HCT116 (cell line): ENCODE results near the gene ZKSCAN4. TPM values are rescaled to one million over a fixed set of nuclear protein-coding genes. Genes with fewer than 3 reads are reported as not detected.

ENCODE experiments used
- ATAC-seq: fragments of 200-7000 bp; cut with Tn5 transposase; 2 replicates; pipeline ENCODE4 v1.9.1; 2020; ENCODE audit warnings: mild to moderate bottlenecking, moderate library complexity
- BruUV-seq: library from RNA; stranded (reverse); fragments of 400-500 nt; replicated peaks from 2 replicates; lab custom pipeline; 2021; lab: Mats Ljungman, UMichigan
- CTCF ChIA-PET: fragments of 300-600 bp; sonication (Branson Sonifier 250); formaldehyde crosslinking; loops from one replicate; lab custom pipeline; 2021; ENCODE audit warnings: antibody characterized with exemption; lab: Charles Lee
- POLR2A ChIA-PET: fragments of 300-600, 350-600 bp; sonication (Branson Sonifier 250); formaldehyde crosslinking; loops from one replicate; lab custom pipeline; 2021; ENCODE audit warnings: antibody characterized with exemption; lab: Charles Lee
- RAD21 ChIA-PET, 2 experiments: fragments of 300-600 bp; sonication (Branson Sonifier 250); formaldehyde crosslinking; loops; one replicate each; lab custom pipeline; 2023; ENCODE audit warnings: low total read pairs in 2 of 2; ENCODE audit not compliant: uncharacterized antibody in 2 of 2, unreplicated experiment in 2 of 2, low non-redundant PET in 1 of 2; lab: Charles Lee
- DNase-seq: peaks from one replicate; pipeline ENCODE4 v3.0.0-alpha.2; 2010; ENCODE audit warnings: low read depth, low spot score
- H2AFZ ChIP-seq: fragments of 200-600 bp; shearing (Covaris generic), sonication (generic); 2 replicates; pipeline ENCODE4 v1.6.1; 2017; ENCODE audit warnings: low read depth, mixed run types, mixed read lengths, antibody characterized with exemption, low read length; ENCODE audit not compliant: poor library complexity, severe bottlenecking
- H3K27ac ChIP-seq: 2 replicates; pipeline ENCODE4 v1.5.1; 2012; ENCODE audit warnings: low read depth, low read length
- H3K27me3 ChIP-seq: fragments of 200-600 bp; sonication (generic); 2 replicates; pipeline ENCODE4 v1.6.1; 2016; ENCODE audit warnings: mixed run types, low read length, mixed read lengths; ENCODE audit not compliant: insufficient read depth
- H3K36me3 ChIP-seq, 2 experiments: fragments of 200-500 bp in 1 of 2; fragments of 200-600 bp in 1 of 2; sonication (Bioruptor generic) in 1 of 2; sonication (generic) in 1 of 2; 2 replicates each; pipeline versions ENCODE4 v1.5.1 to v1.6.1; 2014 to 2016; ENCODE audit warnings: low read length in 2 of 2, inconsistent platforms in 1 of 2, mixed read lengths in 1 of 2, mixed run types in 1 of 2; ENCODE audit not compliant: insufficient read depth in 2 of 2, control insufficient read depth in 1 of 2
- H3K4me1 ChIP-seq, 2 experiments: fragments of 200-600 bp in 1 of 2; sonication (generic) in 1 of 2; 2 replicates each; pipeline versions ENCODE4 v1.5.1 to v1.6.1; 2012 to 2017; ENCODE audit warnings: low read length in 2 of 2, inconsistent platforms in 1 of 2, mild to moderate bottlenecking in 1 of 2, mixed read lengths in 1 of 2, mixed run types in 1 of 2, moderate library complexity in 1 of 2; ENCODE audit not compliant: insufficient read depth in 2 of 2, control insufficient read depth in 1 of 2
- H3K4me2 ChIP-seq: fragments of 200-600 bp; sonication (generic); 2 replicates; pipeline ENCODE4 v1.6.1; 2017; ENCODE audit warnings: mixed run types, low read length, mixed read lengths
- H3K4me3 ChIP-seq, 2 experiments: fragments of 200-600 bp in 1 of 2; sonication (generic) in 1 of 2; replicated peaks in 1 of 2; 2 replicates each; pipeline ENCODE4 v1.5.1; 2011 to 2016; ENCODE audit warnings: low read length in 2 of 2, control low read depth in 1 of 2, low read depth in 1 of 2, mild to moderate bottlenecking in 1 of 2, mixed read lengths in 1 of 2, mixed run types in 1 of 2
- H3K79me2 ChIP-seq: fragments of 200-600 bp; sonication (generic); 2 replicates; pipeline ENCODE4 v1.6.1; 2017; ENCODE audit warnings: mild to moderate bottlenecking, mixed run types, low read length, moderate library complexity, mixed read lengths; ENCODE audit not compliant: insufficient read depth
- H3K9ac ChIP-seq: fragments of 200-600 bp; sonication (generic); 2 replicates; pipeline ENCODE4 v1.6.1; 2016; ENCODE audit warnings: low read length, mixed read lengths
- H3K9me2 ChIP-seq: fragments of 200-600 bp; sonication (generic), shearing (Covaris generic); 2 replicates; pipeline ENCODE4 v1.6.1; 2017; ENCODE audit warnings: mixed run types, mild to moderate bottlenecking, moderate library complexity; ENCODE audit not compliant: insufficient read depth
- H3K9me3 ChIP-seq, 2 experiments: fragments of 200-500 bp in 1 of 2; fragments of 200-600 bp in 1 of 2; sonication (Bioruptor generic) in 1 of 2; sonication (generic) in 1 of 2; 2 replicates each; pipeline ENCODE4 v1.6.1; 2014 to 2017; ENCODE audit warnings: low read length in 2 of 2, mixed read lengths in 2 of 2, inconsistent platforms in 1 of 2, low read depth in 1 of 2, mild to moderate bottlenecking in 1 of 2, mixed run types in 1 of 2, moderate library complexity in 1 of 2; ENCODE audit not compliant: control insufficient read depth in 1 of 2, insufficient read depth in 1 of 2
- H4K20me1 ChIP-seq: fragments of 200-600 bp; sonication (generic), shearing (Covaris generic); 2 replicates; pipeline ENCODE4 v1.6.1; 2017; ENCODE audit warnings: mixed run types, mild to moderate bottlenecking, moderate library complexity; ENCODE audit not compliant: insufficient read depth
- ATF3 ChIP-seq: IDR thresholded peaks from 2 replicates; pipeline ENCODE4 v1.6.1; 2012
- CBX3 ChIP-seq: IDR thresholded peaks from 2 replicates; pipeline ENCODE4 v1.6.1; 2012; ENCODE audit warnings: low read depth
- CEBPB ChIP-seq: IDR thresholded peaks from 2 replicates; pipeline ENCODE4 v1.6.1; 2012; ENCODE audit warnings: low read depth
- CTCF ChIP-seq, 3 experiments: fragments of 200-600 bp in 1 of 3; sonication (generic) in 1 of 3; IDR thresholded peaks in 2 of 3; conservative IDR thresholded peaks in 1 of 3; 2 replicates each; pipeline ENCODE4 v1.5.1; 2012 to 2017; ENCODE audit warnings: low read depth in 2 of 3, low read length in 2 of 3, antibody characterized with exemption in 1 of 3, borderline replicate concordance in 1 of 3, control low read depth in 1 of 3, mild to moderate bottlenecking in 1 of 3, mixed read lengths in 1 of 3, mixed run types in 1 of 3, moderate library complexity in 1 of 3; ENCODE audit not compliant: insufficient read depth in 1 of 3
- EGR1 ChIP-seq: IDR thresholded peaks from 2 replicates; pipeline ENCODE4 v1.6.1; 2012; ENCODE audit warnings: low read depth
- ELF1 ChIP-seq: IDR thresholded peaks from 2 replicates; pipeline ENCODE4 v1.6.1; 2012; ENCODE audit warnings: low read depth, borderline replicate concordance
- FOSL1 ChIP-seq: IDR thresholded peaks from 2 replicates; pipeline ENCODE4 v1.6.1; 2012; ENCODE audit warnings: low read depth
- JUND ChIP-seq: IDR thresholded peaks from 2 replicates; pipeline ENCODE4 v1.6.1; 2012
- POLR2A ChIP-seq: IDR thresholded peaks from 2 replicates; pipeline ENCODE4 v1.7.0; 2011; ENCODE audit warnings: borderline replicate concordance; ENCODE audit not compliant: insufficient read depth, insufficient read length; ENCODE audit errors: extremely low read depth
- REST ChIP-seq: IDR thresholded peaks from 2 replicates; pipeline ENCODE4 v1.6.1; 2012; ENCODE audit warnings: low read depth
- SIN3A ChIP-seq: IDR thresholded peaks from 2 replicates; pipeline ENCODE4 v1.6.1; 2012; ENCODE audit warnings: low read depth
- SP1 ChIP-seq: IDR thresholded peaks from 2 replicates; pipeline ENCODE4 v1.6.1; 2012; ENCODE audit warnings: low read depth
- ZBTB33 ChIP-seq: IDR thresholded peaks from 2 replicates; pipeline ENCODE4 v1.6.1; 2011; ENCODE audit warnings: mild to moderate bottlenecking, low read length, moderate library complexity; ENCODE audit not compliant: insufficient replicate concordance; ENCODE audit errors: extremely low read depth
- ZFX ChIP-seq: fragments of 450-650 bp; IDR thresholded peaks from 2 replicates; pipeline ENCODE4 v1.6.1; 2017
- intact Hi-C: fragments of 100-400 bp; cut with micrococcal nuclease; formaldehyde crosslinking; loops from 2 replicates; pipeline ENCODE4 v1.10.0; 2022
- total RNA-seq: library from RNA; stranded (reverse); gene quantifications from one replicate; pipeline ENCODE4 v1.2.1, GENCODE V29; 2021; ENCODE audit not compliant: unreplicated experiment

Gene ZKSCAN4
- total RNA-seq, 1 experiment from 2014 or later, result 4.8 TPM

DNA sequence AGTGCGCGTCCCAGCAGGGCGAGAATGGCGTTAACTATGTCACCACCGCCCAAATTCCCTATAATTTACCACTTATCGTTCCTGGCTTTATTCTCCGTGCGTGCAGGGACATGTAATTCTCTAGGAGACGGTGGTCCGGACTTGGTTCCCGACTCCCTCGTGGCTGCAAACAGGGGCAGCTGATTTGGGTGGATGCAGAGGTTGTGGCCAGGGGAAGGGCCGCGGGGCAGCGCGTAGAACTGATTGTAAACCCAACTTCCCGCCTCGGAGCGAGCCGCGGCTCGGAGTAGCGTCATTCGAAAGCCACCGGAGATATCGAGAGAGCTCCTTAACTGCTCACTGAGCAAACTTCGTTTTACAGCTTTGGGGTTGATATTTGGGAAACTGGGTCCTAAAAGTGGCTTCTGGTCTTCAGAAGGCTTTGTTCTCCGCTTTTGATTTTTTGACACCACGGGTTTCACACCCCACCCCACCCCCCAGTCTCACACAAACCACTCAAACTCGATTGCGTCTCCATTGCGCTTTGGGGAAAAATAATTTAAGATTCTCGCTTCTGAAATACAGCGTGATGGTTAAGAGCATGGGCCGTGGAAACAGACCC, 44.5 kb downstream of the ZKSCAN4 start:
- H3K4me3 ChIP-seq, result no peak overlapping the region
- H3K9me2 ChIP-seq, result no peaks in the 10 kb centered on the region
- no peaks in the 10 kb centered on the region for H3K36me3 ChIP-seq
- no peak for ATAC-seq
- RAD21 ChIA-PET, result no interaction called here
- H3K9me3 ChIP-seq, result no peaks in the 10 kb centered on the region
- TF ChIP-seq FOSL1 (no peak), CBX3 (no peak), SIN3A (no peak), CTCF (IDR thresholded peaks at IDR 0.05 in 2 of 3, conservative IDR thresholded peaks at IDR 0.05 in 1 of 3; ENCODE audit: borderline replicate concordance in 1 of 3, insufficient read depth in 1 of 3, low read depth in 2 of 3, low read length in 2 of 3) (no peak), CEBPB (no peak), ZFX (no peak), POLR2A (no peak), JUND (no peak), ZBTB33 (no peak), EGR1 (no peak), ATF3 (no peak), SP1 (no peak), REST (no peak), ELF1 (no peak)
- TF ChIP-seq, all 23 proteins: peak for 0
- H3K27ac ChIP-seq, result no peak overlapping the region
- CTCF ChIA-PET, result no interaction called here
- H3K9ac ChIP-seq, result no peak overlapping the region
- no peak overlapping the region for H3K4me2 ChIP-seq
- intact Hi-C loops, result no loop called here
- no TSS peak for BruUV-seq
- no peaks in the 10 kb centered on the region for H3K79me2 ChIP-seq
- peaks cover 5 to 7% of the 10 kb centered on the region in 2 experiments; a peak in 2 of 4 replicates for H3K4me1 ChIP-seq
- POLR2A ChIA-PET, result no interaction called here
- no peaks in the 10 kb centered on the region for H4K20me1 ChIP-seq
- no peaks in the 10 kb centered on the region for H3K27me3 ChIP-seq
- no peak for DNase-seq
- no peak overlapping the region for H2AFZ ChIP-seq
